EH (cell line): ENCODE measurements around the gene HELZ.
A peak's percentile ranks its signal among the peaks of the same experiment; 100 is the strongest.
"Not testable (repeated sequence)": the region's sequence is repeated elsewhere in the genome, so short reads cannot be mapped to it uniquely, and the experiment has no call there.

Experiments used
- DNase-seq: peaks from one replicate; pipeline ENCODE4 v3.0.0-alpha.2; 2015; ENCODE audit warnings: low read depth

Gene HELZ

GRCh38 chr17:67229109-67229955 is 15.7 kb downstream of the HELZ start:
- no peak for DNase-seq

GRCh38 chr17:67227488-67227887 is 17.5 kb downstream of the HELZ start:
- no peak for DNase-seq

- no peak for DNase-seq
Measured at GRCh38 chr17:67225316-67225715, 19.7 kb downstream of the HELZ start.

GRCh38 chr17:67224736-67225135 is 20.3 kb downstream of the HELZ start:
- DNase-seq, result no peak

- DNase-seq, result no peak
Measured at GRCh38 chr17:67223924-67224323, 21.1 kb downstream of the HELZ start.

GRCh38 chr17:67221062-67221998 is 23.7 kb downstream of the HELZ start:
- DNase-seq, result peak; percentile 65

- DNase-seq, result peak; percentile 69
Measured at GRCh38 chr17:67218385-67218950, 26.5 kb downstream of the HELZ start.

- no peak for DNase-seq
Measured at GRCh38 chr17:67217446-67217845, 27.6 kb downstream of the HELZ start.

GRCh38 chr17:67216578-67217320 is 28.2 kb downstream of the HELZ start:
- no peak for DNase-seq

GRCh38 chr17:67215991-67216421 is 29.0 kb downstream of the HELZ start:
- DNase-seq, result no peak

GRCh38 chr17:67212714-67213417 is 32.1 kb downstream of the HELZ start:
- DNase-seq, result peak; percentile 81

- peak; percentile 56 for DNase-seq
Measured at GRCh38 chr17:67212231-67212630, 32.8 kb downstream of the HELZ start.

- peak; percentile 64 for DNase-seq
Measured at GRCh38 chr17:67211742-67212141, 33.3 kb downstream of the HELZ start.

- no peak for DNase-seq
Measured at GRCh38 chr17:67210915-67211314, 34.1 kb downstream of the HELZ start.

GRCh38 chr17:67208232-67208631 is 36.8 kb downstream of the HELZ start:
- DNase-seq, result no peak

- no peak for DNase-seq
Measured at GRCh38 chr17:67203818-67204217, 41.2 kb downstream of the HELZ start.

- no peak for DNase-seq
Measured at GRCh38 chr17:67202503-67202902, 42.5 kb downstream of the HELZ start.

GRCh38 chr17:67200727-67201301 is 44.2 kb downstream of the HELZ start:
- DNase-seq, result peak; percentile 13

- DNase-seq, result no peak
Measured at GRCh38 chr17:67198131-67198530, 46.9 kb downstream of the HELZ start.

GRCh38 chr17:67197023-67197422 is 48.0 kb downstream of the HELZ start:
- not testable (repeated sequence) for DNase-seq

- no peak for DNase-seq
Measured at GRCh38 chr17:67196422-67196821, 48.6 kb downstream of the HELZ start.
